HCT116 (cell line): ENCODE results near the gene COA1. TPM values are rescaled to one million over a fixed set of nuclear protein-coding genes. Genes with fewer than 3 reads are reported as not detected.
"Not testable (repeated sequence)": the region's sequence is repeated elsewhere in the genome, so short reads cannot be mapped to it uniquely, and the experiment has no call there.

ENCODE experiments used
- ATAC-seq: fragments of 200-7000 bp; cut with Tn5 transposase; 2 replicates; pipeline ENCODE4 v1.9.1; 2020; ENCODE audit warnings: mild to moderate bottlenecking, moderate library complexity
- BruUV-seq: library from RNA; stranded (reverse); fragments of 400-500 nt; replicated peaks from 2 replicates; lab custom pipeline; 2021; lab: Mats Ljungman, UMichigan
- CTCF ChIA-PET: fragments of 300-600 bp; sonication (Branson Sonifier 250); formaldehyde crosslinking; loops from one replicate; lab custom pipeline; 2021; ENCODE audit warnings: antibody characterized with exemption; lab: Charles Lee
- POLR2A ChIA-PET: fragments of 300-600, 350-600 bp; sonication (Branson Sonifier 250); formaldehyde crosslinking; loops from one replicate; lab custom pipeline; 2021; ENCODE audit warnings: antibody characterized with exemption; lab: Charles Lee
- RAD21 ChIA-PET, 2 experiments: fragments of 300-600 bp; sonication (Branson Sonifier 250); formaldehyde crosslinking; loops; one replicate each; lab custom pipeline; 2023; ENCODE audit warnings: low total read pairs in 2 of 2; ENCODE audit not compliant: uncharacterized antibody in 2 of 2, unreplicated experiment in 2 of 2, low non-redundant PET in 1 of 2; lab: Charles Lee
- DNase-seq: peaks from one replicate; pipeline ENCODE4 v3.0.0-alpha.2; 2010; ENCODE audit warnings: low read depth, low spot score
- H2AFZ ChIP-seq: fragments of 200-600 bp; shearing (Covaris generic), sonication (generic); 2 replicates; pipeline ENCODE4 v1.6.1; 2017; ENCODE audit warnings: low read depth, mixed run types, mixed read lengths, antibody characterized with exemption, low read length; ENCODE audit not compliant: poor library complexity, severe bottlenecking
- H3K27ac ChIP-seq: 2 replicates; pipeline ENCODE4 v1.5.1; 2012; ENCODE audit warnings: low read depth, low read length
- H3K27me3 ChIP-seq: fragments of 200-600 bp; sonication (generic); 2 replicates; pipeline ENCODE4 v1.6.1; 2016; ENCODE audit warnings: mixed run types, low read length, mixed read lengths; ENCODE audit not compliant: insufficient read depth
- H3K36me3 ChIP-seq, 2 experiments: fragments of 200-500 bp in 1 of 2; fragments of 200-600 bp in 1 of 2; sonication (Bioruptor generic) in 1 of 2; sonication (generic) in 1 of 2; 2 replicates each; pipeline versions ENCODE4 v1.5.1 to v1.6.1; 2014 to 2016; ENCODE audit warnings: low read length in 2 of 2, inconsistent platforms in 1 of 2, mixed read lengths in 1 of 2, mixed run types in 1 of 2; ENCODE audit not compliant: insufficient read depth in 2 of 2, control insufficient read depth in 1 of 2
- H3K4me1 ChIP-seq, 2 experiments: fragments of 200-600 bp in 1 of 2; sonication (generic) in 1 of 2; 2 replicates each; pipeline versions ENCODE4 v1.5.1 to v1.6.1; 2012 to 2017; ENCODE audit warnings: low read length in 2 of 2, inconsistent platforms in 1 of 2, mild to moderate bottlenecking in 1 of 2, mixed read lengths in 1 of 2, mixed run types in 1 of 2, moderate library complexity in 1 of 2; ENCODE audit not compliant: insufficient read depth in 2 of 2, control insufficient read depth in 1 of 2
- H3K4me2 ChIP-seq: fragments of 200-600 bp; sonication (generic); 2 replicates; pipeline ENCODE4 v1.6.1; 2017; ENCODE audit warnings: mixed run types, low read length, mixed read lengths
- H3K4me3 ChIP-seq, 2 experiments: fragments of 200-600 bp in 1 of 2; sonication (generic) in 1 of 2; replicated peaks in 1 of 2; 2 replicates each; pipeline ENCODE4 v1.5.1; 2011 to 2016; ENCODE audit warnings: low read length in 2 of 2, control low read depth in 1 of 2, low read depth in 1 of 2, mild to moderate bottlenecking in 1 of 2, mixed read lengths in 1 of 2, mixed run types in 1 of 2
- H3K79me2 ChIP-seq: fragments of 200-600 bp; sonication (generic); 2 replicates; pipeline ENCODE4 v1.6.1; 2017; ENCODE audit warnings: mild to moderate bottlenecking, mixed run types, low read length, moderate library complexity, mixed read lengths; ENCODE audit not compliant: insufficient read depth
- H3K9ac ChIP-seq: fragments of 200-600 bp; sonication (generic); 2 replicates; pipeline ENCODE4 v1.6.1; 2016; ENCODE audit warnings: low read length, mixed read lengths
- H3K9me2 ChIP-seq: fragments of 200-600 bp; sonication (generic), shearing (Covaris generic); 2 replicates; pipeline ENCODE4 v1.6.1; 2017; ENCODE audit warnings: mixed run types, mild to moderate bottlenecking, moderate library complexity; ENCODE audit not compliant: insufficient read depth
- H3K9me3 ChIP-seq, 2 experiments: fragments of 200-500 bp in 1 of 2; fragments of 200-600 bp in 1 of 2; sonication (Bioruptor generic) in 1 of 2; sonication (generic) in 1 of 2; 2 replicates each; pipeline ENCODE4 v1.6.1; 2014 to 2017; ENCODE audit warnings: low read length in 2 of 2, mixed read lengths in 2 of 2, inconsistent platforms in 1 of 2, low read depth in 1 of 2, mild to moderate bottlenecking in 1 of 2, mixed run types in 1 of 2, moderate library complexity in 1 of 2; ENCODE audit not compliant: control insufficient read depth in 1 of 2, insufficient read depth in 1 of 2
- H4K20me1 ChIP-seq: fragments of 200-600 bp; sonication (generic), shearing (Covaris generic); 2 replicates; pipeline ENCODE4 v1.6.1; 2017; ENCODE audit warnings: mixed run types, mild to moderate bottlenecking, moderate library complexity; ENCODE audit not compliant: insufficient read depth
- ATF3 ChIP-seq: IDR thresholded peaks from 2 replicates; pipeline ENCODE4 v1.6.1; 2012
- CBX3 ChIP-seq: IDR thresholded peaks from 2 replicates; pipeline ENCODE4 v1.6.1; 2012; ENCODE audit warnings: low read depth
- CEBPB ChIP-seq: IDR thresholded peaks from 2 replicates; pipeline ENCODE4 v1.6.1; 2012; ENCODE audit warnings: low read depth
- EGR1 ChIP-seq: IDR thresholded peaks from 2 replicates; pipeline ENCODE4 v1.6.1; 2012; ENCODE audit warnings: low read depth
- EZH2 ChIP-seq: fragments of 200-600 bp; sonication (generic); IDR thresholded peaks from 2 replicates; pipeline ENCODE4 v1.6.1; 2017; ENCODE audit warnings: antibody characterized with exemption, mixed run types
- EZH2phosphoT487 ChIP-seq: fragments of 200-600 bp; IDR thresholded peaks from 2 replicates; pipeline ENCODE4 v1.6.1; 2018; ENCODE audit warnings: antibody characterized with exemption, borderline replicate concordance
- FOSL1 ChIP-seq: IDR thresholded peaks from 2 replicates; pipeline ENCODE4 v1.6.1; 2012; ENCODE audit warnings: low read depth
- MAX ChIP-seq: IDR thresholded peaks from 2 replicates; pipeline ENCODE4 v1.6.1; 2012
- POLR2A ChIP-seq: IDR thresholded peaks from 2 replicates; pipeline ENCODE4 v1.7.0; 2011; ENCODE audit warnings: borderline replicate concordance; ENCODE audit not compliant: insufficient read depth, insufficient read length; ENCODE audit errors: extremely low read depth
- POLR2AphosphoS5 ChIP-seq: IDR thresholded peaks from 2 replicates; pipeline ENCODE4 v1.6.1; 2011; ENCODE audit warnings: mild to moderate bottlenecking, low read depth, low read length, moderate library complexity
- RAD21 ChIP-seq: IDR thresholded peaks from 2 replicates; pipeline ENCODE4 v1.6.1; 2012; ENCODE audit warnings: low read depth, mild to moderate bottlenecking
- SIN3A ChIP-seq: IDR thresholded peaks from 2 replicates; pipeline ENCODE4 v1.6.1; 2012; ENCODE audit warnings: low read depth
- SP1 ChIP-seq: IDR thresholded peaks from 2 replicates; pipeline ENCODE4 v1.6.1; 2012; ENCODE audit warnings: low read depth
- SRF ChIP-seq: IDR thresholded peaks from 2 replicates; pipeline ENCODE4 v1.6.1; 2012; ENCODE audit warnings: low read depth
- TCF7L2 ChIP-seq: IDR thresholded peaks from 2 replicates; pipeline ENCODE4 v1.7.0; 2011; ENCODE audit warnings: borderline replicate concordance, inconsistent platforms; ENCODE audit not compliant: insufficient read depth, insufficient read length; ENCODE audit errors: extremely low read depth
- YY1 ChIP-seq: IDR thresholded peaks from 2 replicates; pipeline ENCODE4 v1.6.1; 2011; ENCODE audit warnings: low read length, low read depth, moderate library complexity, mild to moderate bottlenecking; ENCODE audit not compliant: insufficient replicate concordance; ENCODE audit errors: extremely low read depth
- intact Hi-C: fragments of 100-400 bp; cut with micrococcal nuclease; formaldehyde crosslinking; loops from 2 replicates; pipeline ENCODE4 v1.10.0; 2022
- total RNA-seq: library from RNA; stranded (reverse); gene quantifications from one replicate; pipeline ENCODE4 v1.2.1, GENCODE V29; 2021; ENCODE audit not compliant: unreplicated experiment

Gene COA1
- total RNA-seq, 1 experiment from 2014 or later: 78.5 TPM

- POLR2A ChIA-PET: no interaction called here
- ATAC-seq: no peak
These were observed 40.2 kb downstream of the COA1 start for GRCh38 chr7:43689115-43689514.

GRCh38 chr7:43687866-43688265 lies 41.5 kb downstream of the COA1 start:
- DNase-seq, H3K4me3 ChIP-seq, intact Hi-C loops, H2AFZ ChIP-seq, H3K9ac ChIP-seq, H3K27ac ChIP-seq, ATAC-seq, H3K36me3 ChIP-seq, RAD21 ChIA-PET, BruUV-seq, H4K20me1 ChIP-seq, H3K9me3 ChIP-seq, H3K4me2 ChIP-seq, POLR2A ChIA-PET, H3K27me3 ChIP-seq, H3K9me2 ChIP-seq: not testable (repeated sequence)
- Histone ChIP-seq H3K79me2 (peaks cover 95% of the 10 kb centered on the region), H3K4me1 (peaks cover under 1 to 13% of the 10 kb centered on the region in 2 experiments; a peak in 3 of 4 replicates)
- CTCF ChIA-PET: interaction anchor here (0.9 to 1.9 kb wide), 2 partner anchors 12 to 105 kb away, joined by 3 to 10 read pairs; partner anchors contain the start of gene STK17A

More at GRCh38 chr7:43689115-43689514, 40.2 kb downstream of the COA1 start:
- Histone ChIP-seq H3K4me3 (no peak overlapping the region), H3K4me1 (peaks cover 12 to 26% of the 10 kb centered on the region in 2 experiments), H3K9me3 (no peaks in the 10 kb centered on the region), H3K27ac (no peak overlapping the region), H3K9me2 (no peaks in the 10 kb centered on the region), H3K27me3 (no peaks in the 10 kb centered on the region), H2AFZ (no peak overlapping the region), H3K79me2 (peaks cover 96% of the 10 kb centered on the region), H3K9ac (no peak overlapping the region), H3K36me3 (no peaks in the 10 kb centered on the region), H4K20me1 (peaks cover 5% of the 10 kb centered on the region; the same call in 1 of the 2 replicates), H3K4me2 (no peak overlapping the region)
- intact Hi-C loops: no loop called here
- ChIA-PET CTCF (interaction anchor here (0.9 kb wide), 1 partner anchor 106 kb away, joined by 3 read pairs; the partner anchor contains the start of gene STK17A), RAD21 (no interaction called here)
- DNase-seq: no peak
- no peak for TF ChIP-seq EZH2phosphoT487
- TF ChIP-seq MAX: no peak
- no peak for TF ChIP-seq CEBPB
- TF ChIP-seq FOSL1: no peak
- TF ChIP-seq YY1: no peak
- TF ChIP-seq POLR2AphosphoS5: no peak
- TF ChIP-seq SP1: no peak
- TF ChIP-seq SRF: no peak
- TF ChIP-seq EZH2: no peak
- TF ChIP-seq RAD21: no peak
- no peak for TF ChIP-seq TCF7L2
- TF ChIP-seq POLR2A: no peak
- no peak for TF ChIP-seq ATF3
- TF ChIP-seq SIN3A: no peak
- TF ChIP-seq EGR1: no peak
- no peak for TF ChIP-seq CBX3
- no TSS peak for BruUV-seq
